HS-5 (cell line): ENCODE measurements around the gene MPC2.

Source experiments
- DNase-seq: peaks from one replicate; pipeline ENCODE4 v3.0.0-alpha.2; 2012; ENCODE audit warnings: low read depth

MPC2 gene

DNA sequence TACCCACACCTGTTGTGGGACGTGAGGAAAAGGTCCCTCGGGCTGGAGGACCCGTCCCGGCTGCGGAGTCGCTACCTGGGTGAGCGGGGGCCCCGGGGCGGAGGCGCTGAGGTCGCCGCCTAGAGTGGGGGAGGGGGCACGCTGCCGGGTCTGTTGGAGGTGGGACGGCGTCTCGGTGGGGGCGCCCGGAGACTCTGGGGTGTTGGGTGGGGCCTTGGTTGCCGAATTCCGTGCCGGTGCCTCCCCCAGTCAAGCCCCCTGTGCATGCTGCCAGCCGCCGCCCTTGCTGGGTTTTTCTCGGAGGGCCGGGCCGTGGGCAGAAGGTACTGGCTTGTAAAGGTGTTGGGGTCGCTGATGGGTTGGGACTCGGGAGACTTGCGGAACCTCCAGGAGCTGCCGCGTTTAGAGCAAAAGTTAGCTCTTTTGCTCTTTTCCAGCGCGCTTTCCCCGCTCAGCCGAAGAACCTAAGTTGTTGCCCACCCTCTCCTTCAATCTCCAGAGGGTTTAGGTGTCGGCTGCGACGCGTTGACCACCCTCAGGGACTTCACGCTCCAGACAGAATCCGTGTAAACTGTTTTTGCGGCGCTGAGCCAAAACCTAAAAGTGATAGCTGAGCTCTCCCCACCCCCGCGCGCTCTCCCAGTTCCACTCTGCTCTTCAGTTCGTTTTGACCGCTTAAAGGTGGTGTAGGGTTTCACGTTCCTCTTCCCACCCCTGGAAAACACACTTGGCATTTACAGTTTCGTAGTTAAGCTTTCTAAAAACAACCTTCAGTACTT is at the start of gene MPC2:
MPC2 (minus strand) TSS at position 143 of the 779 bp plus-strand sequence. CDS start 1,231 bp downstream, outside the sequence.
- DNase-seq: peak; percentile 33

DNA sequence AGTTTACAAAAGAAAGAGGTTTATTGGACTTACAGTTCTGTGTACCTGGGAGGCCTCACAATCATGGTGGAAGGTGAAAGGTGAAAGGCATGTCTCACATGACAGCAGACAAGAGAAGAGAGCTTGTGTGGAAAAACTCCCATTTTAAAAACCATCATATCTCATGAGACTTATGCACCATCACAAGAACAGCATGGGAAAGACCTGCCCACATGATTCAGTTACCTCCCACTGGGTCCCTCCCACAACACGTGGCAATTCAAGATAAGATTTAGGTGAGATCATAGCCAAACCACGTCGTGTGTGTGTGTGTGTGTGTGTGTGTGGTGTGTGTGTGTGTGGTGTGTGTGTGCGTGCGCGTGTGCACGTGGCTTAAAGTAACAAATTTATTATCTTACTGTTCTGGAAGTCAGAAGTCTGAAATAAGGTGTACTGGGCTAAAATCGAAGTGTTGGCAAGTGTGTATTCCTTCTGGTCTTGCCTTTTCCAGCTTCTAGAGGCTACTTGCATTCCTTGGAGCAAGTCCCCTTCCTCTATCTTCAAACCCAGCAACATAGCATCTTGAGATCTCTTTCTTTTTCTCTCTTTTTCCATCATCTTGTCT is 48.1 kb upstream of the MPC2 start:
- DNase-seq: no peak

DNA sequence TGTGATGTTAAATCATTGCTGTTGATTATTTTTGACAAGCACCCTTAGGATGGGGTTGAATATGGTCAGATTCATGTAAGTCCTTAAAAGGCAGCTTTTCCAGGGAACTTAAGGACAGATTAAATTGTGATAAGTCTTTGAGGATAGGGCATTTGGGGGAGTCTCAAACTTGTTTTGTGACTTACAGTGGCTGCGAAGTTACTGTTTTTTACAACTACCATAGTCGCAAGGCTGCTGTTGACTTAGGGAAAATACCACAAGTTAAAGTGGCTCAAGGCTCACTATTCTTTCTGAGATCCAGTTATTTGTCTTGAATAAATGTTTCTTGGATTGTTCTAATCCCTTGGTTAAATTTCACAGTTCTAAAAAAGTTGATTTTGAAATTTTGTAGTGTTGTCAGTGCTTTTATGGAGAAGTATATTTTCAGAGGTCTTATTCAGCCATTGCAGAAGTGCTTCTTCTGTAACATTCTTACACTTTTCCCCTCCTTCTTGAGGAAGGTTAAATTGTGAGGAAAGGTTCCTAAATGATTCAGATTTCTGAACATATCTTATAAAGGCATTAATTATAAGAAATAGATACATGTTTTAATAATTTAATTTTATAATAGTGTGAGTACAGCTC is 47.0 kb upstream of the MPC2 start:
- no peak for DNase-seq

DNA sequence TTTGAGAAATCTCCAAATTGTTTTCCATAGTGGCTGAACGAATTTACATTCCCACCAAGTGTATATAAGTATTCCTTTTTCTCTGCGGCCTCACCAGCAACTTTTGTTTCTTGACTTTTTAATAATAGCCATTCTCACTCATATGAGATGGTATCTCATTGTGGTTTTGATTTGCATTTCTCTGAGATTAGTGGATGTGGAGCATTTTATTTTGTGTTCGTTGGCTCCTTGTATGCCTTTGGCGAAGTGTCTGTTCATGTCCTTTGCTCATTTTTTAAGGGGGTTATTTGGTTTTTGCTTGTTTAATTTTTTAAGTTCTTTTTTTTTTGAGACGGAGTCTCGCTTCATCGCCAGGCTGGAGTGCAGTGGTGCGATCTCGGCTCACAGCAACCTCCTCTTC is 45.1 kb upstream of the MPC2 start:
- DNase-seq: no peak

DNA sequence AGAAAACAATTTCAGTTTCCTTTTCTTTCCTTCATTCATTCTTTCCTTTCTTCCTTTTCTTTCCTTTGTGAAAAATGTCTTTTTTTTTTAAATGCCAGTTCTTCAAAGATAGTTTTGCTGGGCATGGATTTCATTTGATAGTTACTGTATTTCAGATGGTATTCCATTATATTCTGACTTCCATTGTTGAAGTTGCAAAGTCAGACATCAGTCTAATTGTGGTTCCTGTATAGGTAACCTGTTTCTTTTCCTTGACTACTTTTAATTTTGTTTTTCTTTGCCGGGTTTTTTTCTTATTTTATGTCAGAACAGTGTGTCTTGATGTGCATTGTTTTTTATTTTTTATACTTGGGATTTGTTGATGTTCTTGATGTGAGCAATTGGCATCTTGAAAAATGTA is 40.4 kb upstream of the MPC2 start:
- DNase-seq: no peak

DNA sequence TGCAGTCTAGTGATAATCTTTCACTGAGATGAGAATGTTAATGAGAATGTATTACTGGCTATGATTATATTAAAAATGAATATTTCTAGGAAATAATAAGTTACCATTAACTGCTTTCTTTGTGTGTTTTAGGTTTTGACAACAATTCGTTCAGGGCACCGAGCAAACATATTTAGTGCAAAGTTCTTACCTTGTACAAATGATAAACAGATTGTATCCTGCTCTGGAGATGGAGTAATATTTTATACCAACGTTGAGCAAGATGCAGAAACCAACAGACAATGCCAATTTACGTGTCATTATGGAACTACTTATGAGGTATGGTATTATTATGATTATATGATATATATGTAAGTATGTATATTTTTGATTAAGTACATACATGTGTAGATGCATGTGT is 37.8 kb upstream of the MPC2 start:
- no peak for DNase-seq

DNA sequence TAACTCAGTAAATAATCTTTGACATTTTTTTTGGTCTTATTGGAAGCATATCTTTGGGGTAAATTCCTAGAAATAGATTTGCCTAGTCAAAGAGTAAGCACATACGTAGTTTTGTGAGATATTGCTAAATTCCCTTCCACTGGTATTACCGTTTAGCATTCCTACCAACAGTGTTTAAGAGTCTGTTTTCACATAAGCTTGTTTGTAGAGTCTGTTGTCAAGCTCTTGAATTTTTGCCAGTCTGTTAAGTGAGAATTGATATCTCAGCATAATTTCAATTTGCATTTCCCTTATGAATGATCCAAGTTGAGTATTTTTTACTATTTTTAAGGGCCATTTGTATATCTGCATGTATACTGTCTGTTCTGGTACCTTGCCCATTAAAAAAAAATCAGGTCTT is 37.0 kb upstream of the MPC2 start:
- DNase-seq: no peak

DNA sequence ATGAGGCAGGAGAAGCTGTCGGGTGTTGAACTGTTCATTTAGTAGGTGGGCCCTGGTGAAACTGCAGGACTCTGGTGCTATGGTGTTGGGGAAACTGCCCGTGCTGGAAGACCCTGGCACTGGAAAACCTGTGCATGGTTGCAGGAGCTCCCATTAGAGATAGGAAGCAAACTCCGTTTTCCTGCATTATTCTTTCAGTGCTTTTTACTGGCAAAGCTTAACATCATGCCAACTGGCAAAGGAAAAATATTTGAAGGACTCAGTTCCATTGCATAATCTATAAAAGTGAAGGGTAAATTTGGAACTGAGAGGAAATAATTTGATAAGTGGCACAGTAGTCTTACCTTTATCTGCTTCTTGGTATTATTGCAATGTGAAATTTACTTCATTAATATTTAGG is 31.7 kb upstream of the MPC2 start:
- no peak for DNase-seq

DNA sequence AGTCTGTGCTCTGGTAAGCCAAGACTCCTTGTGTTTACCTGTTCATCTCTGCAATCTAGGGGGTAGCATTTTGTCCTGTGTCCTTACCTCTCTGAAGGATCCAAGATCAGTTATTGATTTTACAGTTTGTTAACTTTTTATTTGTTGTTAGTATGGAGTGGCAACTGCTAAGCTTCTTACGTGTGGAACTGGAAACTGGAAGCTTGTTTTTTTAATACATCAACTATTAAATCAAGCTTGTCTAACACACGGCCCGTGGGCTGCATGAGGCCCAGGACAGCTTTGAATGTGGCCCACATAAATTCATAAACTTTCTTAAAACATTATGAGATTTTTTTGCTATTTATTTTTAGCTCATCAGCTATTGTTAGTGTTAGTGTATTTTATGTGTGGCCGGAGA is 29.2 kb upstream of the MPC2 start:
- no peak for DNase-seq

DNA sequence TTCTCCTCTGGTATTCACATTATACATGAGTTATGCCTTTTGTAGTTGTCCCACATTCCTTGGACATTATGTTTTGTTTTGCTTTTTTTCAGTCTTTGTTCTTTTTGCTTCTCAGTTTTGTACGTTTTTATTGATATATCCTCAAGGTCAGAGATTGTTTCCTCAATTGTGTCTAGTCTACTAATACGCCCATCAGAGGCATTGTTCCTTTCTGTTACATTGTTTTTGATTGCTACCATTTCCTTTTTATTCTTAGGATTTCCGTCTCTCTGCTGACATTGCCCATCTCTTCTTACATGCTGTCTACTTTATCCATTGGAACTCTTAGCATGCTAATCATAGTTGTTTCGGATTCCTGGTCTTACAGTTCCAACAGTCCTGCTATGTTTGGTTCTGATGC is 27.8 kb upstream of the MPC2 start:
- no peak for DNase-seq

DNA sequence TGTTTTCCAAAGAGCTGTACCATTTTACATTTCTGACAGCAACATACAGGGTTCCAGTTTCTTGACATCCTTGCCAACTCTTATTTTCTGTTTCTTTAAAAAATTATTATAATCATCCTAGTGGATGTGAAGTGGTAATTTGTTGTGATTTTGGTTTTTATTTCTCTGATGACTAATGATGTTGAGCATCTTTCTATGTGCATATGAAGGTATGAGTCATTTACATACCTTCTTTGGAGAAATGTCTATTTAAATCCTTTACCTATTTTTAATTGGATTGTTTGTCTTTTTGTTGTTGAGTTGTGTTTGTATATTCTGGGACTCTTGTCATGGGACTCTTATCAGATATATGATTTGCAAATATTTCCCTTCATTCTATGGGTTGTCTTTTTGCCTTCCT is 20.8 kb upstream of the MPC2 start:
- no peak for DNase-seq

DNA sequence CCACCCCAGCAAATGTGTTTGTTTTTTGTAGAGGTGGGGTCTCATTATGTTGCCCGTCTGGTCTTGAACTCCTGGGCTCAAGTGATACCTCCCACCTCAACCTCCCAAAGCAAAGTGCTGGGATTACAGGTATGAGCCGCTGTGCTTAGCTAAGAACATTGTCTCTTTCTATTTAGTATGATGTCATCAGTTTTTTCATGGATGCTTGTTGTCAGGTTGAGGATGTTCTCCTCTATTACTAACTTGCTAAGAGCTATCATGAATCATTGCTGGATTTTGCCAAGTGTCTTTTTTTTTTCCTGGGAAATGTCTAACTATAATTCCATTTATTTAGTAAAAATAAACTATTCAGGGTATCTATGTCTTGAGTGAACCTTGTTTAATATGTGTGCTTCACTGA is 19.0 kb upstream of the MPC2 start:
- no peak for DNase-seq

DNA sequence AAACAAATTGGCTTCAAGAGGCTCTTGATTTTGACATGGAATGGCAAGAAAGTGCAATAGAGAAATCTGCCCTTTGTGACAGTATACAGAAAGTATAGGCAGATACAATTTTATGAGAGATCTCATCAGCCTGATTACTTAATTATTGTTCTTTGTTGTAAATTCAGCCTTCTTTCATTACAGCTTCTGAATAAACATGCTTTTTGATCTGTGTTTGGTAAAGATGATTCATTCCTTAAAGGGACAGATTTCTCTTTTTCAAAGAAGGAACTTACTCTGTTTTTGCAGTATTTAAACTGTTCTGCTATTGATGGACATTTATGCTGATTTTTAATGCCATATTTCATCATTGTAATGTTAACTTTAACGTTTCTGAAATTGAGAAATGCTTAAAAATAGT is 13.7 kb upstream of the MPC2 start:
- DNase-seq: no peak

DNA sequence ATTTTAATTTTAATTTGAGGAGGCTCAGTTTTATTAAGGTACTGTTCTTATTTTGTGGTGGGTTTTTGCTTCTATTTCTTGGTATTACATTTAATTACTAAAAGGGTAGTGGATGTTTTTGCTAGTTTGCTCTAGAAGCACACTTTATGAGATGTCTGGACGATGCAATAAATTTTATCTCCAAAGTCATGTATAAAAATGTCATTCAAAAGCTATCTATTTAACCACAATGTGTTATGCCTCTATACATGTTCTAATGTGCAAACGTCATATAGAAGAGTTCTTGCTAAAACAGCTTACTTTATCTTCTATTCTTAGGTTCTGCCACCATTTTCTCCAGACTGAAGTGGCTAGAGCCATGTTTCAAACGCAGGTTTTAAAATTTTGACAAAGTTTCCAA is 12.9 kb upstream of the MPC2 start:
- DNase-seq: no peak

DNA sequence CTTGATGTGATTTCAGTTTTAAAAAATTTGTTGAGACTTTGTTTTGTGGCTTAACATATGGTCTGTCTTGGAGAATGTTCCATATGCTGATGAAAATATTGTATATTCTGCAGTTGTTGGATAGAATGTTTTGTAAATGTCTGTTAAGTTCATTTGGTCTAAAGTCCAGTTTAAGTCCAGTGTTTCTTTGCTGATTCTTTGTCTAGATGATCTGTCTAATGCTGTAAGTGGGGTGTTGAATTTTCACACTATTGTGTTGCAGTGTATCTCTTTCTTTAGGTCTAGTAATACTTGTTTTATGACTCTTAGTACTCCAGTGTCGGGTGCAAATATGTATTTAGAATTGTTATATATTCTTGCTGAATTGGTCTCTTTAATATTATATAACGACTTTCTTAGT is 10.9 kb upstream of the MPC2 start:
- no peak for DNase-seq

DNA sequence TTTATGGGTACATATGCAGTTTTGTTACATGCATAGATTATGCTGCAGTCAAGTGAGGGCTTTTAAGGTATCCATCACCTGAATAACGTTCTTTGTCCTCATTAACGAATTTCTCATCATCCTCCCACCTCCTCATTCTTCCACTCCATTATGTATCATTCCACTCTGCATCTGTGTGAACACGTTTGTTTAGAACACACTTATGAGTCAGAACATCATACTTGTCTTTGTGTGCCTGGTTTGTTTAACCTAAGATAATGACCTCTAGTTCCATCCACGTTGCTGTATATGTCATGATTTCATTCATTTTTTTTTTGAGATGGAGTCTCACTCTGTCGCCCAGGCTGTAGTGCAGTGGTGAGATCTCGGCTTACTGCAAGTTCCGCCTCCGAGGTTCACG is 6.7 kb upstream of the MPC2 start:
- DNase-seq: no peak

DNA sequence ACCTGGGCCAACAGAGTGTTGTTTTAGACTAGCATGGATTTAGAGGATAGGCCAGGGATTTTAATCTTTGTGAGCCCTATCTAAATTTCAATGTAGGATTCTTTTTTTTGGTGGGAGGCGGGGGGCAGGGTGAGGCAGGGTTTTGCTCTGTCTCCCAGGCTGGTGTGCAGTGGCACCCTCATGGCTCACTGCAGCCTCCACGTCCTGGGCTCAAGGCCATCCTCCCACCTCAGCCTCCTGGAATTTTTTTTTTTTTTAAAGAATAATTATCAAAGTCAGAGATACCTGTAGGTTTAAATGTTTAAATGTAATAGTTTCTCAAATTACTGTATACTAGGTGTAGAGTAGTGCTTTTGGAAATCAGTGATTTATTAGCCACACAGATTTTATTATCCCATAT is 3.4 kb upstream of the MPC2 start:
- no peak for DNase-seq

DNA sequence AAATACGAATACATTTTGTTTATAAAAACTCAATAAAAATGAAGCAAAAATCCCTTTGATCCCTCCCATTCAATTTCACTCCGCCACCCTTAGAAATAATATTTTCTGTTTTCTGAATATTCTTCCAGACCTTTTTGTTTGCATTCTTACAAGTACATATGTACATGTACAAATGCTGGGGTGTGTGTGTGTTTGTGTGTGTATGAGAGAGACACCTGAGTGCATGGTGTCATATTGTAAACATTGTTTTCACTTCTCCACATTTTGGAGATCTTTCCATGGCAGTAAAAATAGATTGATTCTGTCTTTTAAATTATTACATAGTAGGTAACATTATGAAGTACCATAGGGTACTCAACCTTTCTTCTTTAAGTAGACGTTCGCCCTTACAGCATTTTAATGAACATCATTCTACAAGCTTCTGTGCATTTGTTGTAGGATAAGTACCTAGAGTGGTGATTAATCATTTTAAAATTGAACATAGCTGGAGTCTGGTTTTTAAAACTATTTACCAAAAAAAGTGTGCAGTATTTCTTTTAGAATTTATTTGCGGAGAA is 1.3 kb upstream of the MPC2 start:
- DNase-seq: no peak

DNA sequence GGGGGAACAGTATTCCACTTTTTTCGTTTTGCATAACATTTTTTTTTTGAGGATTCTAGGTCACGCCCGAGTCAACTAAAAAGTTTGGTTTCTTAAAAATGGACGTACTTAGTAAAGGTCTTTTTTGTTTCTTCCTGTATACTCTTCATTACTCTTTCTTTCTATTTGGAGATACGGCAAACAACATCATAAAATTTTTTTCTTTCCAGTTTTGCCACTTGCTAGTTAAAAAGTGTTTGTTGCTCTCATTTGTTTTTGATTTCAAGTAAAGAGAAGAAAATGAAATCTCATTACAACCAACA is 788 bp upstream of the MPC2 start:
- peak; percentile 19 for DNase-seq

DNA sequence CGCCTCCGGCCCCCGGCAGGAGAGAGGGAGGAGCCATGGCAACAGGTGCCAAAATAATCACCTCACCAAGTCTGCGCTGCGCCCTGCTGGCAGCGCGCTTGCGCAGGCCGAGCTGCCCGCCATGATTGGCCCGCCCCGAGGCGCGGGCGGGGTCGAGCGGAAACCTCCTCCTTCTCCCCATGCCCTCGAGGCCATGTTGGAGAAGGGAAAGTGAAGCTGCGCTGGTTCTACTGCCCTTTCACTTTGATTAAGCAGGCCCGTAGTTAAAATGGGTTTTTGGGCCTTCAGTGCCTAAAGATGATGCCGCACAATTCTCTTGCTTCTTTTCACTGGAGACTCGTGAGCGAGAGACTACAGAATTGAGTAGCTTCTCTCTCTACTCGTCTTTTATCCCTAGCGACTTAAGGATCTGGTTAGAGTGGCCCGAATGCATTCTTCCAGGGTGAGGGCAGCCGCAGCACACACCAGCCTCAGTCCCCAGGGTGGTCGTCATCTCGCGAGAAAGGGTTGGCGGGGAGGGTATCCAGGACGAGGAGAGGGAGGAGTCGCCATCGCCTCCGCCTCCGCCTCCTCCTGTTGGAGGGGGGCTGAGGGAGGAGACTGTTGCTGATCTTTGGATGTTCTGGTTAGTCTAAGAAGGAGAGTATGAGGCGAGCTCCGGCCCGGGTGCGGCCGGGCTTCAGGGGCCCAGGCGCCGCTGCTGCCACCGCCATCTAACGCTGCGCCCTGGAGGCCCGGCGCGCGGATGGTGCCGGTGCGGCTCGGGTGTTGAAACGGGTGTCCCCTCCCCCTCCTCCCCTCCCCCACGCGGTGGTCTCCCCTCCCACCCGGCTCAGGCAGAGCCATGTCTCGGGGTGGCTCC is 573 bp downstream of the MPC2 start, which contains the start of gene DCAF6:
DCAF6 (plus strand) TSS at position 616 of the 862 bp plus-strand sequence; CDS start at position 845, 229 bp downstream.
- DNase-seq: peak; percentile 94

DNA sequence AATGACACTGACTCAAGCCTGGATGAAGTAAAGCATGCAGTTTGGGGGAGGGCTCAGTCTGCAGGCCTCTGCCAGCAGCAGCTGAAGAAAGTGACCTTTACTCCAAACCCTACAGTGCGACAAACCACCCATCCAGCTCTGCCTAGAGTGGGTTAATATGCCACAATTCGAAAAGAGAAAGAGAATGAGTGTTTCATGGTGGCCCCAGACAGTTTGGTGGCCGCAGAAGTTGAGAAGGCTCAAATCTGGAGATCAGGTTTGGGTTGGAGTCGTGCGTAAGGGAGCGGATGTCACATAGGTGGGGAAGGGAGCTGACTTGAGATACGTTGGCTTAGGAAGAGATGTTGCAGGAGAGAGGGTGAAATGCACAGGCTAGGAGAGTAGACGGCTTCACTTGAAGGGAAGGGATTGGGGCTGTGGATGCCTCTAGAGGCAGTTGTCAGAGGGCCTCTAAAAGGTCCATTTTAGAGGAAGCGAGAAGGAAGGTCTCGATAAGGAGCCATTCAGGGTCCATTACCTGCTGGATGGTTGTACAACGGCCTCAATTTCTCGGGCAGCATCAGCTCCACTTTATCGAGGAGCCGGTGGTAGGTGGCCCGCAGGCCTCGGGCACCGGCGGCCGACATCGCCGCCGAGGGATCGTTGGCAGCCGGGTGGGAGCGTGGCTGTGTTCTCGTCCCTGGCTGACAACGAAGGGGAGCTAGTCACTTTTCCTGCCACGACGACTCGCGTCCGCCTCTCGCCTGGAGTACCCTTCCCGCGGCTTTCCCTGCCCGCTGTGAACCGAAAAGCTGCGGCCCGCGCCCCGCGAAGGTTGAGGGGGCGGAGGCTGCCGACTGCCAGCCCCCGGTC is 1.4 kb downstream of the MPC2 start:
- DNase-seq: peak; percentile 24
